ENCODE data around the gene KDM8.

DNA sequence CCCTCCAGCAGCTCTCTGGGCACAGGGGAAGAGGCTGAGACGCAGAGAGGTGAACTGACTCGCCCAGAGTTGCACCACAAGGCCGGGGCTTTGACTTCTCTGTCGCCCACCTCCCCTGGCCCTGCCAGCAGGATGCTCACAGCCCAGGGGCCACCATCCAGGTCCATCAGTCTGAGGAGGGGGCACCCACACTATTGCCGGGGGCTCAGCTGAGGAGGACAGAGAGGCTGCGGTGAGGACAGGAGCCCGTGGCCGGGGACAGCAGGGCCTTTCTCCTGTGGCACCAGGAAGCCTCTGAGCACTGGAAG lies 32.6 kb downstream of the KDM8 start:
- TF ChIP-seq GATA2 (IDR thresholded peaks at IDR 0.05; ENCODE audit: low read depth, low read length) (no peak), GATA3 (IDR thresholded peaks at IDR 0.05; ENCODE audit: low read depth, low read length) (no peak)

Measured in SH-SY5Y (cell line).